ENCODE measurements around the gene TRERF1. TPM values are rescaled to one million over a fixed set of nuclear protein-coding genes. Genes with fewer than 3 reads are reported as not detected.
"Not testable (repeated sequence)": the region's sequence is repeated elsewhere in the genome, so short reads cannot be mapped to it uniquely, and the experiment has no call there.

Gene TRERF1
- total RNA-seq, 1 donor from 2014 or later: 12.4 TPM

DNA sequence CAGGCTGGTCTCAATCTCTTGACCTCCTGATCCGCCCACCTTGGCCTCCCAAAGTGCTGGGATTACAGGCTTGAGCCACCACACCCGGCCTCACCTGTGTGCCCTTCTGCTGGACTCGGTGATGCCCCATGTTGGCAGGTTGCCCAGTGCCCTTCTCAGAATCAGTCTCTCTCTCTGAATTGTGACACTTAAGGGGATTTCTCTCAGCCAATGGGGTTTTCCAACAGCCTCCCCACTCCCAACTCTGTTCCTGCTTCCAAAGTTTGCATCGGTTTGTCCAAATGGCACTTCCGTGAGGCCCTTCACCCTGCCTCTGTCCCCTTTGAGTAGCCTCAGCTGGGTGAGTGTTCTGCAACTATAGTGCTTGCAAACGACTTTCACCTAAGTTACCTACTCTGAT is 230.9 kb downstream of the TRERF1 start:
- peak overlapping the region; percentile 15 for H3K4me3 Mint-ChIP-seq
- H3K4me1 Mint-ChIP-seq: peaks cover 12% of the 10 kb centered on the region
- no peak for TF ChIP-seq CTCF (conservative IDR thresholded peaks at IDR 0.05)
- no peak overlapping the region for H3K27ac Mint-ChIP-seq (ENCODE audit: unreplicated experiment)
- peaks cover 4% of the 10 kb centered on the region for H3K36me3 Mint-ChIP-seq (ENCODE audit: low read depth)
- DNase-seq (ENCODE audit: low read depth, low spot score): no peak
- H3K27me3 Mint-ChIP-seq (ENCODE audit: low read depth): no peaks in the 10 kb centered on the region
- no peaks in the 10 kb centered on the region for H3K9me3 Mint-ChIP-seq

DNA sequence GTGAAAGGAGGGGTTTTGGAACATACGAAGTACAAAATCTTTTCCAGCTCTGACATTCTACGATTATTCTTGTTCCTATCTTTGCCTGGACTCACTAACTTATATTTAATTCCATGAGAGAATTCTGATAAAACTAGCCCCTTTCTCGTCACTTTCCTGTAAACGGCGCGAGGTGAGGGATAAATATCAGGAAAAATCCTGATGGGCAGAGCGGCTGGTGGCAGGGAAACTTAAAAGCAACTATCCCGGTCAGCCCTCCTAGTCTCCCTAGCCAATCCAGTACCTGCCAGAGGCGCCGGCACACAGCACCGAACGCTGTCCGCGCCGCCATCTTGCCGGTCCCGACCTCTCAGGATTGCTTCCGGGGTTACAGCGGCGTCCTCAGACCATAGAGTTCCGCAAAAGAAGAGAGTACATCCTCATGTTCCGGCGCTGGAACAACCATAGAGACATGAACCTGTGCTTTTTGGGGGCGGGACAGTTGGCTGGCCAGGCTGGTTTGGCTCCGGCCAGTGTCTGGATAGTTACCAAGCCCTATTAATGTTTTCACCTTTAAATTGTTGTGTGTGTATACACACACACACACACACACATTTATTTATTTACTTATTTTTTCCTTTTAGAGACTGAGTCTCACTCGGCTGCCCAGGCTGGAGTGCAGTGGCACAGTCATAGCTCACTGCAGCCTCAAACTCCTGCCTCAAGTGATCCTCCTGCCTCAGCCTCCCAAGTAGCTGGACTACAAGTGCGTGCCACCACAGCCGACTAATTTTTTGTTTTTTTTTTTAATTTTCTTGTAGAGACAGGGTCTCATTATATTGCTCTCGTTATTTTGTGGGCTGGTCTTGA is 234.0 kb downstream of the TRERF1 start, which contains the start of gene MRPS10:
Gene MRPS10, minus strand, starts transcription at position 343 of the 849 bp plus-strand sequence. Its CDS starts 12 bp downstream, at position 331.
- DNase-seq (ENCODE audit: low read depth, low spot score): peak; percentile 84
- H3K4me3 Mint-ChIP-seq: peak within 1 kb of the TSS; percentile 98
- peaks cover 16% of the 10 kb centered on the region for H3K4me1 Mint-ChIP-seq
- peaks cover 4% of the 10 kb centered on the region for H3K36me3 Mint-ChIP-seq (ENCODE audit: low read depth)
- H3K27me3 Mint-ChIP-seq (ENCODE audit: low read depth): no peaks in the 10 kb centered on the region
- no peak for TF ChIP-seq CTCF (conservative IDR thresholded peaks at IDR 0.05)
- peak within 1 kb of the TSS; percentile 99 for H3K27ac Mint-ChIP-seq (ENCODE audit: unreplicated experiment)
- H3K9me3 Mint-ChIP-seq: no peaks in the 10 kb centered on the region

- Mint-ChIP-seq H3K27ac (ENCODE audit: unreplicated experiment) (peak overlapping the region; percentile 99), H3K4me3 (peak overlapping the region; percentile 98), H3K9me3 (no peaks in the 10 kb centered on the region), H3K4me1 (peaks cover 16% of the 10 kb centered on the region), H3K36me3 (ENCODE audit: low read depth) (peaks cover 4% of the 10 kb centered on the region), H3K27me3 (ENCODE audit: low read depth) (no peaks in the 10 kb centered on the region)
- DNase-seq (ENCODE audit: low read depth, low spot score): no peak
- peak; percentile 12 for TF ChIP-seq CTCF (conservative IDR thresholded peaks at IDR 0.05)
Observed at GRCh38 chr6:42217157-42217518, 234.6 kb downstream of the TRERF1 start.

DNA sequence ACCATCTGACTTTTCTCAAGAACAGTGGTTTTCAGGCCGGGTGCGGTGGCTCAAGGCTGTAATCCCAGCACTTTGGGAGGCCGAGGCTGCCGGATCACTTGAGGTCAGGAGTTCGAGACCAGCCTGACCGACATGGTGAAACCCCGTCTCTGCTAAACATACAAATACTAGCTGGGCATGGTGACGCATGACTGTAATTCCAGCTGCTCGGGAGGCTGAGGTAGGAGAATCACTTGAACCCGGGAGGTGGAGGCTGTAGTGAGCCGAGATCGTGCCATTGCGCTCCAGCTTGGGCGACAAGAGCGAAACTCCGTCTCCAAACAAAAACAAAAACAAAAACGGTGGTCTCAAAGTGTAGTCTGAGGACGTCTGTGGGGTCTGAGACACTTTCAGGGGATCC is 235.2 kb downstream of the TRERF1 start:
- DNase-seq (ENCODE audit: low read depth, low spot score); H3K36me3 Mint-ChIP-seq (ENCODE audit: low read depth); H3K27me3 Mint-ChIP-seq (ENCODE audit: low read depth); H3K9me3 Mint-ChIP-seq; H3K27ac Mint-ChIP-seq (ENCODE audit: unreplicated experiment): not testable (repeated sequence)
- Mint-ChIP-seq H3K4me3 (peak overlapping the region; percentile 82), H3K4me1 (peaks cover 16% of the 10 kb centered on the region)

DNA sequence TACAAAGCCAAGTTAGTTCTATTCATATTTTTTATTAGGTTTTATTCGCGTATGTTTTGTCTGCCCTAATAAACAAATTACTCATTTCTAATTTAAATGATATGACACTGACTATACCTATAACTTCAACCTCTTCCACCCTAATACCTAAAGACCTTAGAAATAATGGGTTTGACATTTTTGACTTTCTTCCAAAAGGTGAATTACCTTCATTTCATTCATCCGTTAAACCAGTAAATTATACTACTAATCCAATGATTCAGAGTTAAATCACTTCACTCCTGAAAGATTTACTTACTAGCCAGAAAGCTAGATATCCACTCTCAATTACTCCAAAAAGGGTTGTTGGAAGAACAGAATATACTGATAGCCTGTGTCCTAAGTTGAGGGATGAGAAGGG is 239.3 kb downstream of the TRERF1 start:
- no peak overlapping the region for H3K27ac Mint-ChIP-seq (ENCODE audit: unreplicated experiment)
- peaks cover 12% of the 10 kb centered on the region for H3K4me1 Mint-ChIP-seq
- H3K9me3 Mint-ChIP-seq: no peaks in the 10 kb centered on the region
- no peak for DNase-seq (ENCODE audit: low read depth, low spot score)
- H3K4me3 Mint-ChIP-seq: no peak overlapping the region
- TF ChIP-seq CTCF (conservative IDR thresholded peaks at IDR 0.05): no peak
- peaks cover under 1% of the 10 kb centered on the region for H3K36me3 Mint-ChIP-seq (ENCODE audit: low read depth)
- H3K27me3 Mint-ChIP-seq (ENCODE audit: low read depth): no peaks in the 10 kb centered on the region

DNA sequence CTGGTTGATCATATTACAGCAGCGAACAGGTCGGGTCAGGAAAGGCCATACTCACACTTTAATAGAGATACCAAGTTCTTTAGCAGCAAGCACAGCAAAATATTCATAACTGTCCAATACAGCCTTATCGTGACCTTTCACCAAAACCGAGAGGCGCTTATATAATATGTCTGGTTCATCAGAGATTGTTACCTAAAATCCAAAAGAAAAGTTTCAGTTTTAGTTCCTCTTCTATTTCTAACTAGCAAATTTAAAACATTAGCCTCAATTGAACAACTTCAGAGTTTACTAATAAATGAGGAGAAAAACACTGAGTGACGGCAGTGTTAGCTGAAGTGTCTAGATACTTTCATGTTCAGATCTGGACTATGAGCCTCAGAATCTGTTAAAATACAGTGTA is 240.0 kb downstream of the TRERF1 start:
- no peak for DNase-seq (ENCODE audit: low read depth, low spot score)
- Mint-ChIP-seq H3K4me3 (no peak overlapping the region), H3K27ac (ENCODE audit: unreplicated experiment) (no peak overlapping the region), H3K9me3 (no peaks in the 10 kb centered on the region), H3K27me3 (ENCODE audit: low read depth) (no peaks in the 10 kb centered on the region), H3K4me1 (peaks cover 8% of the 10 kb centered on the region), H3K36me3 (ENCODE audit: low read depth) (no peaks in the 10 kb centered on the region)
- no peak for TF ChIP-seq CTCF (conservative IDR thresholded peaks at IDR 0.05)
